Ramos (cell line): ENCODE data around the gene SFR1.

Source experiments
- in situ Hi-C: fragments of 300-500 bp; cut with MboI; formaldehyde crosslinking; loops from one replicate; pipeline ENCODE4 v1.14.3; 2022; ENCODE audit warnings: low sequenced_read_pairs; ENCODE audit not compliant: unreplicated experiment

Gene SFR1

GRCh38 chr10:104103956-104104355, 18.0 kb upstream of the SFR1 start:
- in situ Hi-C loops = no loop called here

- in situ Hi-C loops = no loop called here
Observed at GRCh38 chr10:104104418-104104817, 17.6 kb upstream of the SFR1 start.

- in situ Hi-C loops = no loop called here
Observed at GRCh38 chr10:104104926-104105325, 17.0 kb upstream of the SFR1 start.

DNA sequence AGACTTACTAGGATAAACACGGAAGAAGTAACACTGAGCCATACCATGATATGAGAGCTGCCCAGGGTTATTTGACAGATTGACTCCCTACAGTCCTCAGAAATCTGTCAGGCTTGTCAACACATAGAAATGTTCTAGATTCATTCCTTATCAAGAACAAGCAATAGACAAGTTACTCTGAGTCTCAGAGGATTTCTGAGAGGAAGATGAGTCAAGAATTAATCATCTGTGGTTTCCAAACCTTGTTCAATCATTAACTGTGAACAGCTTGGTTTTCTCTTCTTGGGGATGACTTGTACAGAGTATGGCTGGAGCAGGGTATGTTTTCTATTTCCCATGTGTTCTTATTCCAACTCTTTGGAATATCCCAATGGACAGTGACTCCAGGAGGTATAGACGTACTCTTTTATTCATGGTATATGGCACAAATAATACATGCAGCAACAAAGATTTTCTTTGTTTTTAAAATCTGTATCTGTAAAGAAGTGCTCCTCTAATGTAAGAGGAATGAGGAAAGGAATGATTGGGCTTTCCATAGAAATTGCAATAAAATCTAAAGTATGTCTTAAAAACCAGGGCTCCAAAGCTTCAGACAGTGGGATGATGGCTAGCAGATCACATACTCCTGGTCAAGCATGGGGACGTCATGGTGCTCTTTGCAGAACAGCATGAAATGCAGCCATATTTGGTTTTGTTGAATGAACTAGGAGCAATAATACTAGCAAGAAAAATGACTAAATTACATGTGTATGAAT, 11.9 kb upstream of the SFR1 start:
- in situ Hi-C loops = no loop called here

DNA sequence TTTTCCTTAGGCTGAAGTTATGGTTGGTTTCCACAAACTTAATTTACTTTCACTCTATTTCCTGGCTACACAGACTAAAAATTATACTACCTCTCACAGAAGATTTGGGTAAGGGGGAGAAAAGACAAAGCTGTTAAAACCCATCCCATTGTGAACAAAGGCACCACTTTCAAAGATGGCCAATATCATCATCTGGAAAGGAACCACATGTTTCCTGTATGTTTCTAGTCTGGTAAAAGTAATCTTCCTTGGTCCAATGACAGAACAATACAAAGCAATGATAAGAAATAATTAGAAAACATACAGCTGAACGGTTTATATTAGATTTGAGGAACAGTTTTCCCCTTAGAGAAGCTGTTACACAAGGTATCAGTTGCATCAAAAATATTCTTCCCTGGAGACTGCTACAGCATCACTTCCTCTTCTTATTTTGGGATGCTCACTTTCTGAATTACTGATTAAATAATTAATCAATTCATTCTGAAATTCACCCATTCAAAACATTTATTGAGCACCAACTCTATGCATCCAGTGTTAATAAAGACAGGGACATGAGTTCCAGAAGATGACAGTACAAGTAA, 8.5 kb upstream of the SFR1 start:
- in situ Hi-C loops = no loop called here

- in situ Hi-C loops = no loop called here
Observed at GRCh38 chr10:104117839-104118323, 4.1 kb upstream of the SFR1 start.

DNA sequence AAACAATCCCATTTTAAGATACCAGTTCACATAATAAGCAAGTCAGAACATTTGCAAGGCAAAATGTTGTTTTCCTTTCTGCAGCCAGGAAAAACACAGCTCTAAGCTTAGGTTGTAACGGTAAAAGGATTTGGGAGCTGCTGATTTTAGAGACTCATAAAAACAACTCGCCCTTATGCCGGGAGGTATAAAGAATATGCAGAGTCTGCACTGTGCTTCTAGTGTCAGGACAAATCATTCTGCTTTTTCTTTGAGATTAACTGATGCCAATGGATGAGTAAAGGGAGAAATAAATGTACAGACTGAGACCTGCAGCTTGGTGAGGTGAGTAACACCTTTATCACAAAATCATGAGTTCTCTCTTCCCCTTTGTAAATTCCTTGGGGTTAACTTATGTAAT, 2.0 kb upstream of the SFR1 start:
- in situ Hi-C loops = loop anchor here (10.0 kb wide), 2 partner anchors 155 to 235 kb away; partner anchors contain the start of genes CFAP58 and SLK

GRCh38 chr10:104120512-104120902, 1.5 kb upstream of the SFR1 start:
- in situ Hi-C loops = loop anchor here (10.0 kb wide), 2 partner anchors 156 to 234 kb away; partner anchors contain the start of genes CFAP58 and SLK

DNA sequence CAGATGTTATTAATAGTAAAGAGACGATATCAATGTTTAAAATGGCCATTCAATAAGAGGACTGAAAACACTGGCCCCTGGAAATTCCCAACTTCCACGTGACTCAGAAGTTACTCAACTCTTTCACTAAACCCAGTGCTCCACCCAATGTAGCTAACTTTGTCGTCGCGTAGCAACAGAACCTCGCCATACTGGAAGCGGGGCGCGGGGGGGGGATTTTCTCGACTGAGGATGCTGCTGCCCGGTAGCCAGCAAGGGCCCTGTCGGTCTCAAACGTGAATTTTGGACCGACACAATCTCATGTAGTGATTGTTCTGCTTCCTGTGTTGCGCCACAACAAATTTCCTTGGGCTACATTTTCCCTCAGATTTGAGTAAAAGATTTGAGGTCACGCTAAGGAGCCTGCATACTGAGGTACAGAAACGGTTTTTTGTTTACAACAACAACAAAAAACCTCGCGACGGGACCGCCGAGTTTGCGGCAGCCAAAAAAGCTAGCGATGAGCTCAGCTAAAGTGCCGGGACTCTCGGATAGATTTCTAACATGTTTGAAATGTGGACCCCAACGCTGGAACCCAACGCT, 977 bp upstream of the SFR1 start:
- in situ Hi-C loops = loop anchor here (10.0 kb wide), 2 partner anchors 156 to 234 kb away; partner anchors contain the start of genes CFAP58 and SLK

DNA sequence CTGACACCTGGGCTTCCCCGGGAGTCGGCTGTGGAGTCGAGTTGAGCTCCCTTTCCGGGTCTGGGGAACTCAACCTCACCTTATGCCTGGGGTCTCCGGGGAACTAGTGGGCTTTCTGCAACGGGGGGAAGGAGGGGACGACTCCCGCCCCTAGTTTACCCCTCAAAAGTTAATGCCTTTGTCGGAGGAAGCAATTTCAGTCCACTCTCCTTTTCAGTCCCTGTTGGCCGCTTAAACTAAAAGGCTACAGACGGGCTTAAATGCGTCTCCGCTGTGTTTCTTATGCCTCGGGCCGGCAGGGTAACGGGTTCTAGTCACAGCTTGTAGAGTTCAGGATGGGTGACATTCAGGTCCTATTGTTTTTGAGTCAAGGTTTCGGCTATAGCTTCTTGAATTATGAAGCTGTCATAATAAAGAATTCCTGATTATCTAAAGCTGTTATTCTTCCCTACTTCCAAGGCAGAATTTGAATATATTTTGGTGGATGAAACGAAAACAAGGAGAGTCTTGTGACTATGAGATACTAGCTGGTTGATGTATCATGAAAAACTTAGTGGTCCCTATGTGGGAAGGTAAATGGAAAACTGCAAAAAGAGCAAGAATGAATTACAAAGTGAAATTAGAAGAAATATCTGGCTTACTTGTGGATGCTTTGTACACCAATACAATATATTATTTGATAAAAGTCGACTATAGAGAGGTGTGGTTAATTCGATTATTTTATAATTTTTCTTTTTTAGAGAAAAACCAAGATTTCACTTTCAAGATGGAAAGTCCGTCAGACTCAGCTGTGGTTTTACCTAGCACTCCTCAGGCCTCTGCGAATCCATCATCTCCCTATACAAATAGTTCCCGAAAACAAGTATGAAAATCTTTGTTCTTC, 495 bp downstream of the SFR1 start:
- in situ Hi-C loops = loop anchor here (10.0 kb wide), 2 partner anchors 158 to 232 kb away; partner anchors contain the start of genes CFAP58 and SLK

GRCh38 chr10:104123397-104123796, 1.4 kb downstream of the SFR1 start:
- in situ Hi-C loops = loop anchor here (10.0 kb wide), 2 partner anchors 159 to 231 kb away; partner anchors contain the start of genes CFAP58 and SLK

DNA sequence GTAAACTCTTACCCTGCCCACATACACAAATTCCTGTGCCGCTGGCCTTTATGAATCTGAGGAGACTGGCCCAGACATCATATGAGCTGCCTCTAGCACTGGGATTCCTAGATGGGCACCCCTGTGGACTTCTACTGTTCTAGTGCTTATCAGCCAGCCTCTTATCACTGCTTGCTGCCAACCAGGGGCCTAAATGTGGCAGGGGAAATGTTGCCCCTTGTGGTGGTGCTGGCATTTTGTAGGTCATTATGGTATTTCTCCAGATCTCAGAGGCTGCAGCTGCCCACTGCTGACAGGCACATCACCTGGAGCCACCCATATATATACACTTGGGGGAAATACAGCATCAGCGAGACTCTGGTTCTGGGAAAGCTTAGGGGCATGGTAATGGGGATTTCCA, 5.4 kb downstream of the SFR1 start:
- in situ Hi-C loops = loop anchor here (10.0 kb wide), 2 partner anchors 163 to 227 kb away; partner anchors contain the start of genes CFAP58 and SLK

DNA sequence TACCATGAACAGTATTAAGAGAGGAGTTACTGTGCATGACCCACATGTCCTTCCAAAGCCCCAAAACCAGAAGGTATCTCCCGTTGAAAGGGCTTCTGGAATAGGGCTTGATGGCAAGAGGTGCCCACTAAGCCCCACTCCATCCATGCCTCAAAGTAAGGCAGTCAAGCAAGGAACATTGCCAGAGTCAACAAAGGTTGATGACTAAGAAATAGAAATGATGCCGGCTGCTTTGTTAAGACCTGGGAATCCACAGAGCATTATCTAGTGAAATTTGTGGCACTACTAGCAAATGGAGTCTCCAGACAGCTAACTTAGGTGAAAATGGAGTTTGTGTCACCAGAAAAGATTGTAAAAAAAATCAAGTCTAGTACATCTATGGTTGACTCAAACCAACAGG, 6.2 kb downstream of the SFR1 start:
- in situ Hi-C loops = loop anchor here (10.0 kb wide), 2 partner anchors 163 to 227 kb away; partner anchors contain the start of genes CFAP58 and SLK

DNA sequence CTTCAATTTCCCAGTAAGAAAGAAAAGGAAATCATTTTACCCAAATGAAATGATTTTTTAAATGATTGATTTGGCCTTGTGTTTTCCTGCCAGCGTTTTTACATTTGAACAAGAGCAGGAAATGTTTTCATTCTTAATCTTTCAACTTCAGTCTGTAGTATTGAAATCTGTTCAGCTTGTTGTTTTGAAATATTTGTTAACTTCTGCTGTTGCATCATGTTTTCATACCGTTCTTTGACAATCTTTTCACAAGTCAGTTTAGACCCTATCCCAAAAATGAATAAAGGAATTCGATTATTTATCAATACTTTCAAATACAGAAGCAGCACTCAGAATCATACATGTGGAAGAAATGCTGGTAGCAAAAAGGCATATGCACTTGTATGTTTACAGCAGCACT, 8.1 kb downstream of the SFR1 start:
- in situ Hi-C loops = no loop called here

GRCh38 chr10:104138131-104138530, 16.2 kb downstream of the SFR1 start:
- in situ Hi-C loops = no loop called here

DNA sequence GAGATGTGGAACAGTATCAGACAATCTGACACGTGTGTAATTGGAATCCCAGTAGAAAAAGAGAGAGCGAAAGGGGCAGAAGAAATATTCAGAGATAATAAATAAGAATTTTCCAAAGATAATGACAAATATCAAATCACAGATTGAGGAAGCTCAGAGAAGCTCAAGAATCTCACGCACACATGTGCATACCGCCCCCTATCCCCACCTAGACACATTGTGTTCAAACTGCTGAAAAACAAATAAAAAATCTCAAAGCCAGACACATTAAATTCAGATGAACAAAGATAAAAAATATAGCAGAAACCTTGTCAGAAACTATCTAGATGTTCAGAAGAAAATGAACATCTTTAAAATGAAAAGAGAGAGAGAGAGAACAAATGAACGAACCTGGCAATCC, 17.2 kb downstream of the SFR1 start:
- in situ Hi-C loops = no loop called here

DNA sequence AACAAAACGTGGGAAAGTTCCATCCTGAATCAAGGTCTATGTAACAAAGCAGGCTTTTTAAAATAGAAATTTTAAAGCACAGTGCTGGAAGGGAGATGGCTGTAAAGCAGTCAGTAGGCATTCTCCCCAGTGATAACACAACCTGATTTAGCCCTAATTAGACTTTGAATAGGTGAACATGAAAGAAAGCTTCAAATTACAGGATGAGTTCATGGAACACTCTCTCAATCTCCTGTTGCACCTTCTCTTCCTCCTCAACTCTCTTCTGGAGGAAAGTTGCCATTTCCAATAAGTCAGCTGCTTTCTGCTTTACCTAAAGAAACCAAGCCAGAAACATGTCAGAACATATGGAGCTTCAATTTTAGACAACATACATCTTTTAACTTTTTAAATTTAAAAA, 20.1 kb downstream of the SFR1 start:
- in situ Hi-C loops = no loop called here

DNA sequence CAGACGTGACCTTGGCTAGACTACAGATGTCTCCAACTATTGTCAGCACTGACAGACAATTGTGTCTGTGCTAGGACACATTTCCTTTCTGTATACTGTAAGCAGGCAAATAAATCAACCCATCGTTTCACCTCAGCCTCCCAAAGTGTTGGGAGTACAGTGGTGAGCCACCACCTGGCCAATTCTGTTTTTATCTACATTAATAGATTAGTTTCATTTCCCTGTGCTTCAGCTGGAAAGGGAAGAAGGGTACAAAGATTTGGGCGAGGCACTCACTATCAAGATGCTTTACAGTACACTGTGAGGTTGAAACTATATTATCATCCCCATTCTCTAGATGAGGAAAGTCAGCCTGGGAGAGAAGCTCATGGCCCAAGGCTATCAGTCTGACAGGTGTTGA, 21.9 kb downstream of the SFR1 start:
- in situ Hi-C loops = no loop called here

GRCh38 chr10:104144931-104145330, 23.0 kb downstream of the SFR1 start:
- in situ Hi-C loops = no loop called here

DNA sequence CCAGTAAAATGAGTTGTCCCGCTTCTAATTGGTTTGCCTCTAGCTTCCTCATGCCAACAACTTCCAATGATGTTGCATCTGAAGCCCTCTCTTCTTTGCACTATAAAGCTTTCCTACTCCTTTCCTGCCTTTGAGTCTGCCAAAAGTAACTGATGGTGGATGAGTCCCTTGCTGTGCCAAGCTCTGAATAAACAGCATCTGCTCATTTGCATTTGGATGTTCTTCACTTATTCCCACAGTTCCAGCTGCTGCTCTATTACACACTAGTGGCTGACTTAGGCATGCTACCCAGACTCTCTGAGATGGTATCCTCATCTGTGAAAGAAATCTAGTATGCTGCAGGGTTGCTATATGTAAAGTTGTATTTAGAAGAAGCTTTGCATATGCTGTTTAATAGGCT, 24.9 kb downstream of the SFR1 start:
- in situ Hi-C loops = no loop called here
